Measurements from ENCODE around the gene CLNS1A.
A peak's percentile ranks its signal among the peaks of the same experiment; 100 is the strongest.

The CLNS1A gene

DNA sequence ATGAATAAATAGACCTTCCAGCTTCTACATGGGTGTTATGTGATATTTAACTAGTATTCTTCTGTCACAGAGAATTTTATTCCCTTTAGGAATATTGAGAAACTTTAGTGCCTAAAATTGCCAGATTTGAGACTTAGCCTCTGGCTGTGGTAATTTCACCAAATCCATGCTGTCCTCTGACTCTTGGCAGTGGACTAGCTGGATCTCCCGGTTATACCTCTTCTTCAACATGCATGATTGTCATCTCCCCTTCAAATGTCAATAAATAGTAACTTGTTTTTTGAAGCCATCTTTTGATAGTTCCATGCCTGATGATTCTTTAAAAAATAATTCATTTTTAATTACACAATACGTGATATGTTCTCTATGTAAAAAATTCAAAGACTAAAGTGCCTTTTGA is 39.4 kb downstream of the CLNS1A start:
- in situ Hi-C loops (cut with MboI; ENCODE audit: low pct_unique_long_range_greater_than_20kb, low sequenced_read_pairs, unreplicated experiment): no loop called here
- no peak for TF ChIP-seq CTCF (IDR thresholded peaks at IDR 0.05; ENCODE audit: extremely low read depth, insufficient read depth, missing control alignments)
- no peak for DNase-seq (ENCODE audit: low spot score)

DNA sequence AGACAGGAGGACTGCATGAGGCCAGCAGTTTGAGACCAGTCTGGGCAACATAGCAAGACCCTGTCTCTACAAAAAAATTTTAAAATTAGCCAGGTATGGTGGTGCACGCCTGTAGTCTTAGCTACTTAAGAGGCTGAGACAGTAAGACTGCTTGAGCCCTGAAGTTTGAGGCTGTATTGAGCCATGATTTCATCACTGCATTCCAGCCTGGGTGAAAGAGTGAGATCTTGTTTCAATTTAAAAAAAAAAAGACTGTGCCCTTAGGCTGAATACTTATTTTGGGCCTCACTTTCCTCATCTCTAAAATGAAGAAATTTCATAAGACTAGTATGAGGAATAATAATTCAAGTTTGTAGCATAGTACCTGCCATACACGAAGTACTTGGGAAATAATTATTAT is 41.0 kb downstream of the CLNS1A start:
- in situ Hi-C loops (cut with MboI; ENCODE audit: low pct_unique_long_range_greater_than_20kb, low sequenced_read_pairs, unreplicated experiment): no loop called here
- TF ChIP-seq CTCF (IDR thresholded peaks at IDR 0.05; ENCODE audit: extremely low read depth, insufficient read depth, missing control alignments): no peak
- DNase-seq (ENCODE audit: low spot score): no peak

- in situ Hi-C loops (cut with MboI; ENCODE audit: low pct_unique_long_range_greater_than_20kb, low sequenced_read_pairs, unreplicated experiment): no loop called here
- no peak for TF ChIP-seq CTCF (IDR thresholded peaks at IDR 0.05; ENCODE audit: extremely low read depth, insufficient read depth, missing control alignments)
- DNase-seq (ENCODE audit: low spot score): no peak
Observed at GRCh38 chr11:77593883-77594282, 43.7 kb downstream of the CLNS1A start.

DNA sequence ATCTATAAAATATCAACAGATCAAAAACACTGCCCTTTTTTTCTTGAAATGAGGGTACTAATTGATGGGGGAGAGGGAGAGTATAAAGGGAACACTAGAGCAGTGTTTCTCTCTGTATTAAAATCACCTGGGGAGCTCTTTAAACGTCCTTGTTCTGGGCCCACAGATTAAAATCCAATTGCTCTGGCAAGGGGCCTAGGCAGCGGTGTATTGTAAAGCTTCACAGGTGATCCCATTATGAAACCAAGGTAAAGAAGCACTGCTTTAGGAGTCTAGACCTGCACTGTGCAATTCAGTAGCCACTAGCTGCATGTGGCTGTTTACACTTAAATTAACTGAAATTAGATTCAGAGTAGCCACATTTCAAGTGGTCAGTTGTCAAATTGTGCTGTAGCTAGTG is 44.9 kb downstream of the CLNS1A start:
- no peak for DNase-seq (ENCODE audit: low spot score)
- in situ Hi-C loops (cut with MboI; ENCODE audit: low pct_unique_long_range_greater_than_20kb, low sequenced_read_pairs, unreplicated experiment): no loop called here
- TF ChIP-seq CTCF (IDR thresholded peaks at IDR 0.05; ENCODE audit: extremely low read depth, insufficient read depth, missing control alignments): no peak

DNA sequence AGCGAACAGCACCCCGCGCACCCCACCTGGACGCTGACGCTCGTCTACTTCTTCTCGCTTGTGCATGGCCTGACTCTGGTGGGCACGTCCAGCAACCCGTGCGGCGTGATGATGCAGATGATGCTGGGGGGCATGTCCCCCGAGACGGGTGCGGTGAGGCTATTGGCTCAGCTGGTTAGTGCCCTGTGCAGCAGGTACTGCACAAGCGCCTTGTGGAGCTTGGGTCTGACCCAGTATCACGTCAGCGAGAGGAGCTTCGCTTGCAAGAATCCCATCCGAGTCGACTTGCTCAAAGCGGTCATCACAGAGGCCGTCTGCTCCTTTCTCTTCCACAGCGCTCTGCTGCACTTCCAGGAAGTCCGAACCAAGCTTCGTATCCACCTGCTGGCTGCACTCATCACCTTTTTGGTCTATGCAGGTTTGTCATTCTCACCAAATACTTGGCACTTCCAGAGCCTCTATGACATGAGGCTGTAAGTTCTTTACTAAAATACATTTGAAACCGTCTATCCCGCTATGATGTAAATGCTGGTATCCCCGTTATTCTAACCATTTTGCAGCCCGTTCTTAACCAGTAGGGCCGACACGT is 47.3 kb downstream of the CLNS1A start:
- in situ Hi-C loops (cut with MboI; ENCODE audit: low pct_unique_long_range_greater_than_20kb, low sequenced_read_pairs, unreplicated experiment): no loop called here
- TF ChIP-seq CTCF (IDR thresholded peaks at IDR 0.05; ENCODE audit: extremely low read depth, insufficient read depth, missing control alignments): no peak
- DNase-seq (ENCODE audit: low spot score): no peak

- DNase-seq (ENCODE audit: low spot score): peak; percentile 93
- in situ Hi-C loops (cut with MboI; ENCODE audit: low pct_unique_long_range_greater_than_20kb, low sequenced_read_pairs, unreplicated experiment): no loop called here
- TF ChIP-seq CTCF (IDR thresholded peaks at IDR 0.05; ENCODE audit: extremely low read depth, insufficient read depth, missing control alignments): no peak
Observed at GRCh38 chr11:77589521-77590193, 47.9 kb downstream of the CLNS1A start, which contains the start of gene AQP11. AQP11 (plus strand) TSS chr11:77589953; CDS start chr11:77589993, 40 bp downstream.

Data from GM13977 (cell line).